Measurements from ENCODE around the gene SMARCA5.

- TF ChIP-seq ZNF274 (IDR thresholded peaks at IDR 0.05; ENCODE audit: low read depth, low read length) (no peak), SUZ12 (IDR thresholded peaks at IDR 0.05; ENCODE audit: extremely low read depth, insufficient read depth, insufficient read length) (no peak), YY1 (IDR thresholded peaks at IDR 0.05; ENCODE audit: insufficient read depth, insufficient read length) (no peak)
These were observed 40.0 kb upstream of the SMARCA5 start for GRCh38 chr4:143473334-143474126.

Measured in NT2/D1 (cell line).